K562 (cell line): ENCODE data around the gene GATA1. TPM values are rescaled to one million over a fixed set of nuclear protein-coding genes. Genes with fewer than 3 reads are reported as not detected.

Source experiments
- CBFA2T2 ChIP-seq: fragments of 450-650 bp; conservative IDR thresholded peaks from 2 replicates; pipeline ENCODE4 v1.6.1; 2017; ENCODE audit warnings: mild to moderate bottlenecking
- CBFA2T3 ChIP-seq: fragments of 450-650 bp; IDR thresholded peaks from 2 replicates; pipeline ENCODE4 v1.6.1; 2017
- E2F6 ChIP-seq, 2 experiments: IDR thresholded peaks; 2 replicates each; pipeline ENCODE4 v1.6.1; 2011; ENCODE audit warnings: borderline replicate concordance in 1 of 2, control low read depth in 1 of 2, low read depth in 1 of 2, low read length in 1 of 2, mild to moderate bottlenecking in 1 of 2, mixed read lengths in 1 of 2, moderate library complexity in 1 of 2; ENCODE audit not compliant: insufficient read depth in 1 of 2, insufficient read length in 1 of 2, poor library complexity in 1 of 2, severe bottlenecking in 1 of 2; ENCODE audit errors: extremely low read depth in 1 of 2
- ETS2 ChIP-seq: IDR thresholded peaks from 2 replicates; pipeline ENCODE4 v1.6.1; 2016; ENCODE audit warnings: borderline replicate concordance, missing genetic modification characterization, mild to moderate bottlenecking, moderate library complexity, missing compliant biosample characterization; ENCODE audit not compliant: poor library complexity, severe bottlenecking
- HMG20B ChIP-seq: fragments of 250-450 bp; sonication (Bioruptor Pico); IDR thresholded peaks from 2 replicates; pipeline ENCODE4 v1.5.0; 2021; ENCODE audit warnings: mild to moderate bottlenecking
- MEF2D ChIP-seq: conservative IDR thresholded peaks from 2 replicates; pipeline ENCODE4 v1.6.1; 2016; ENCODE audit warnings: low read depth, missing genetic modification characterization, missing compliant biosample characterization
- REST ChIP-seq, 2 experiments: fragments of 450-650 bp; formaldehyde crosslinking in 1 of 2; IDR thresholded peaks; 2 replicates each; pipeline versions ENCODE4 v1.4.0 to v1.6.1; 2014 to 2020; ENCODE audit warnings: mild to moderate bottlenecking in 2 of 2, borderline replicate concordance in 1 of 2, low read depth in 1 of 2
- SAP30 ChIP-seq: fragments of 200-600 bp; sonication (generic); IDR thresholded peaks from 2 replicates; pipeline ENCODE4 v1.6.1; 2012; ENCODE audit warnings: borderline replicate concordance, low read depth, mild to moderate bottlenecking, moderate library complexity, low read length, control low read depth, inconsistent platforms; ENCODE audit not compliant: insufficient read depth, poor library complexity, severe bottlenecking
- SREBF2 ChIP-seq: sonication (generic); formaldehyde crosslinking; IDR thresholded peaks from 2 replicates; pipeline ENCODE4 v1.4.0; 2020; ENCODE audit warnings: mild to moderate bottlenecking, missing genetic modification reagents
- TAF9B ChIP-seq: fragments of 450-650 bp; IDR thresholded peaks from 2 replicates; pipeline ENCODE4 v1.6.1; 2018; ENCODE audit warnings: mild to moderate bottlenecking; ENCODE audit not compliant: partially characterized antibody
- TEAD2 ChIP-seq: fragments of 450-650 bp; IDR thresholded peaks from 2 replicates; pipeline ENCODE4 v1.6.1; 2016; ENCODE audit warnings: missing genetic modification characterization, control low read depth, missing compliant biosample characterization
- ZMIZ1 ChIP-seq, 2 experiments: fragments of 150-350 bp in 1 of 2; IDR thresholded peaks; 2 replicates each; pipeline ENCODE4 v1.6.1; 2012 to 2016; ENCODE audit warnings: low read depth in 2 of 2, low read length in 2 of 2, mild to moderate bottlenecking in 1 of 2, moderate library complexity in 1 of 2
- ZNF175 ChIP-seq: fragments of 200-800 bp; sonication (Bioruptor generic); IDR thresholded peaks from 2 replicates; pipeline ENCODE4 v1.6.1; 2016; ENCODE audit warnings: low read depth, mild to moderate bottlenecking, missing genetic modification characterization, missing compliant biosample characterization
- ZNF23 ChIP-seq: fragments of 250-450 bp; sonication (Bioruptor Pico); IDR thresholded peaks from 2 replicates; pipeline ENCODE4 v1.4.0; 2020; ENCODE audit warnings: mild to moderate bottlenecking
- polyA plus RNA-seq, 8 experiments: library from polyadenylated mRNA; depleted of rRNA in 4 of 8; stranded (reverse) in 5 of 8; unstranded in 3 of 8; fragments of >200 nt; fragmentation: Nextera tagmentation in 2 of 8; fragmentation: Illumina TruSeq in 1 of 8; extraction: Ambion mirVana in 2 of 8; extraction: Trizol in 1 of 8; gene quantifications; 2 replicates each; pipeline versions ENCODE4 v1.2.1 to v1.2.3, GENCODE V29; 2011 to 2014; ENCODE audit warnings: inconsistent platforms in 1 of 8, missing spikeins in 1 of 8
- total RNA-seq, 7 experiments: library from RNA; depleted of rRNA in 6 of 7; stranded (reverse); fragments of >200 nt in 6 of 7; fragmentation: Illumina TruSeq in 2 of 7; extraction: Trizol in 2 of 7; gene quantifications; 2 replicates each; pipeline versions ENCODE4 v1.2.1 to v1.2.3, GENCODE V29; 2011 to 2021; ENCODE audit warnings: low replicate concordance in 1 of 7

GATA1 gene
- total and polyA plus RNA-seq, 9 of the 15 experiments (the other 6 are each of a cell fraction or from before 2014, with no cell fraction given), result 11.9 to 291 (median 116) TPM

- TF ChIP-seq ZMIZ1 (IDR thresholded peaks at IDR 0.05; ENCODE audit: low read depth in 2 of 2, low read length in 2 of 2) (peak in 1 of 2 experiments; percentile 95; a peak in 2 of 4 replicates), ZNF175 (CRISPR knock-in tag) (peak; percentile 77; the same call in 1 of the 2 replicates), CBFA2T3 (no peak), ETS2 (tag) (no peak), TAF9B (no peak), HMG20B (CRISPR knock-in tag) (no peak), SAP30 (no peak), CBFA2T2 (no peak), TEAD2 (no peak), E2F6 (IDR thresholded peaks at IDR 0.05; ENCODE audit: borderline replicate concordance in 1 of 2, extremely low read depth in 1 of 2, insufficient read depth in 1 of 2, insufficient read length in 1 of 2, low read depth in 1 of 2, low read length in 1 of 2, poor library complexity in 1 of 2, severe bottlenecking in 1 of 2) (peak in 1 of 2 experiments; percentile 36), SREBF2 (CRISPR knock-in tag) (no peak), REST (IDR thresholded peaks at IDR 0.05; ENCODE audit: borderline replicate concordance) (no peak), REST (CRISPR knock-in tag; IDR thresholded peaks at IDR 0.05; ENCODE audit: low read depth) (no peak; the same call in 1 of the 2 replicates), MEF2D (tag) (0 out of 2 replicates have a peak, but pooled peaks have one; percentile 54), ZNF23 (no peak)
Observed at GRCh38 chrX:48782795-48783194, 3.6 kb upstream of the GATA1 start (continued).
